Measurements from ENCODE around the gene MACROD2. TPM values are rescaled to one million over a fixed set of nuclear protein-coding genes. Genes with fewer than 3 reads are reported as not detected.

MACROD2 gene
- total RNA-seq, 1 experiment from 2014 or later = 1.6 TPM

- Histone ChIP-seq H3K18ac (ENCODE audit: insufficient read length, low read depth, low read length) (no peak overlapping the region), H3K79me1 (ENCODE audit: insufficient read depth, low read depth, low read length, poor library complexity, severe bottlenecking) (no peaks in the 10 kb centered on the region), H3K9ac (ENCODE audit: extremely low read depth, insufficient read length, low read length) (no peak overlapping the region), H2AK5ac (ENCODE audit: insufficient read length, low read length) (no peak overlapping the region), H3K4me2 (ENCODE audit: insufficient read depth, insufficient read length, low read length) (no peak overlapping the region), H2BK120ac (ENCODE audit: low read depth, low read length, poor library complexity, severe bottlenecking) (no peak overlapping the region), H3K27ac (ENCODE audit: insufficient read length, low read depth, low read length) (no peak overlapping the region), H2BK20ac (ENCODE audit: low read depth, low read length, poor library complexity, severe bottlenecking) (no peak overlapping the region), H3K23me2 (ENCODE audit: insufficient read length, low read depth, low read length, poor library complexity, severe bottlenecking) (no peaks in the 10 kb centered on the region), H2BK12ac (ENCODE audit: insufficient read length, low read depth, low read length) (no peak overlapping the region), H3K79me2 (ENCODE audit: insufficient read depth, low read length) (no peaks in the 10 kb centered on the region), H4K5ac (ENCODE audit: insufficient read length, low read depth, low read length) (no peak overlapping the region), H2AFZ (ENCODE audit: low read length) (no peak overlapping the region), H4K8ac (replicated peaks; ENCODE audit: insufficient read length, low read depth, low read length) (no peak overlapping the region), H3K14ac (ENCODE audit: insufficient read depth, low read length) (no peak overlapping the region), H3K4me1 (ENCODE audit: insufficient read depth, low read length) (no peaks in the 10 kb centered on the region; the same call in 1 of the 2 replicates), H3K56ac (ENCODE audit: insufficient read length, low read depth, low read length) (no peak overlapping the region), H3K27me3 (ENCODE audit: insufficient read depth, low read length) (no peaks in the 10 kb centered on the region), H3T11ph (ENCODE audit: low read length) (no peak overlapping the region), H3K9me3 (ENCODE audit: control insufficient read depth, low read depth, low read length) (no peaks in the 10 kb centered on the region), H2BK15ac (ENCODE audit: low read depth, low read length) (no peak overlapping the region), H4K91ac (ENCODE audit: insufficient read length, low read depth, low read length) (no peak overlapping the region), H3K23ac (ENCODE audit: insufficient read length, low read depth, low read length) (no peak overlapping the region), H3K4ac (ENCODE audit: low read depth, low read length) (no peak overlapping the region), H4K20me1 (ENCODE audit: control insufficient read depth, insufficient read depth, insufficient read length) (no peaks in the 10 kb centered on the region), H2BK5ac (ENCODE audit: insufficient read length, low read length) (no peak overlapping the region)
- WGBS (ENCODE audit: extremely low coverage, insufficient read length, low lambda C conversion rate) = no CpG with 5 or more reads among the region's 1 CpG
- H3K36me3 Mint-ChIP-seq (ENCODE audit: insufficient read depth in 1 of 3, low read depth in 3 of 3) = no peaks in the 10 kb centered on the region
- H3K27ac Mint-ChIP-seq = no peak overlapping the region
- H3K4me3 Mint-ChIP-seq = no peak overlapping the region
- no peak for TF ChIP-seq CTCF (conservative IDR thresholded peaks at IDR 0.05)
- no peaks in the 10 kb centered on the region for H3K27me3 Mint-ChIP-seq (ENCODE audit: low read depth)
- no peak for DNase-seq
- H3K4me1 Mint-ChIP-seq = peaks cover 11 to 16% of the 10 kb centered on the region in 2 experiments
- no peaks in the 10 kb centered on the region for H3K9me3 Mint-ChIP-seq
Measured at GRCh38 chr20:15081261-15081660, 1085.9 kb downstream of the MACROD2 start.

Measured in H9 (cell line).